SK-N-SH (cell line): Measurements from ENCODE around the gene BABAM1.

ENCODE experiments used
- GABPA ChIP-seq: IDR thresholded peaks from 2 replicates; pipeline ENCODE4 v1.4.0; 2012; ENCODE audit warnings: low read depth, mild to moderate bottlenecking
- POLR2AphosphoS5 ChIP-seq: IDR thresholded peaks from 2 replicates; pipeline ENCODE4 v1.6.1; 2012; ENCODE audit warnings: low read depth, low read length
- RAD21 ChIP-seq: IDR thresholded peaks from 2 replicates; pipeline ENCODE4 v1.6.1; 2012; ENCODE audit warnings: mild to moderate bottlenecking, low read length
- TF ChIP-seq, protein P1 (sequence below): fragments of 200-600 bp; sonication (generic); IDR thresholded peaks from 2 replicates; pipeline ENCODE4 v1.6.1; 2017; ENCODE audit warnings: antibody characterized with exemption, mild to moderate bottlenecking, moderate library complexity

DNA sequence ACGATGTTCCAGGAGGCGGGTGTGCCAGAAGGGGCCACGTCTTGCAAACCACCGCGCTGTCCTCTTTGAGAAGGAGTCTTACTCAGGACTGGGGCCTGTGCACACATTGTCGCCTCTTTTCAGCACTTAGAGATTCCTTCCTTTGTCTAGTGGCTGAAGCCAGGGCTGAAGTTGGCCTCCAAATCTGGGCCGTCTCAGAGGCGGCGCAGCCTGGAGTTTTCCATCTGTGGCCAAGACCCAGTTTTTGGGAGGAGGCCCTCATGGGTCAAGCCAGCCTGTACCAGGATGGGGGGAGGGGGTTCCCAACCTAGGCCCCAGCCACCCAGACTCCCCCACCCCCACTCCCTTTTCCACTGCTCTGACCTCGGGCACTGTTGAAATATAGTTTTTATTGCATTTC is 55.6 kb downstream of the BABAM1 start:
- TF ChIP-seq, protein P1, sequence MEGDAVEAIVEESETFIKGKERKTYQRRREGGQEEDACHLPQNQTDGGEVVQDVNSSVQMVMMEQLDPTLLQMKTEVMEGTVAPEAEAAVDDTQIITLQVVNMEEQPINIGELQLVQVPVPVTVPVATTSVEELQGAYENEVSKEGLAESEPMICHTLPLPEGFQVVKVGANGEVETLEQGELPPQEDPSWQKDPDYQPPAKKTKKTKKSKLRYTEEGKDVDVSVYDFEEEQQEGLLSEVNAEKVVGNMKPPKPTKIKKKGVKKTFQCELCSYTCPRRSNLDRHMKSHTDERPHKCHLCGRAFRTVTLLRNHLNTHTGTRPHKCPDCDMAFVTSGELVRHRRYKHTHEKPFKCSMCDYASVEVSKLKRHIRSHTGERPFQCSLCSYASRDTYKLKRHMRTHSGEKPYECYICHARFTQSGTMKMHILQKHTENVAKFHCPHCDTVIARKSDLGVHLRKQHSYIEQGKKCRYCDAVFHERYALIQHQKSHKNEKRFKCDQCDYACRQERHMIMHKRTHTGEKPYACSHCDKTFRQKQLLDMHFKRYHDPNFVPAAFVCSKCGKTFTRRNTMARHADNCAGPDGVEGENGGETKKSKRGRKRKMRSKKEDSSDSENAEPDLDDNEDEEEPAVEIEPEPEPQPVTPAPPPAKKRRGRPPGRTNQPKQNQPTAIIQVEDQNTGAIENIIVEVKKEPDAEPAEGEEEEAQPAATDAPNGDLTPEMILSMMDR, result no peak
- no peak for TF ChIP-seq RAD21
- no peak for TF ChIP-seq GABPA
- TF ChIP-seq POLR2AphosphoS5, result no peak
